ENCODE data around the gene NFATC3. TPM values are rescaled to one million over a fixed set of nuclear protein-coding genes. Genes with fewer than 3 reads are reported as not detected.
A peak's percentile ranks its signal among the peaks of the same experiment; 100 is the strongest.

Gene NFATC3
- total RNA-seq, 1 donor from 2014 or later = 20.9 TPM

- no peak for TF ChIP-seq CTCF (IDR thresholded peaks at IDR 0.05; ENCODE audit: borderline replicate concordance)
- peaks cover 93% of the 10 kb centered on the region for H3K4me1 ChIP-seq
- intact Hi-C loops (cut with micrococcal nuclease) = no loop called here
- peaks cover 46% of the 10 kb centered on the region for H3K36me3 ChIP-seq
- H3K4me3 ChIP-seq = no peak overlapping the region
- H3K9me3 ChIP-seq (replicated peaks) = no peaks in the 10 kb centered on the region
- DNase-seq = no peak
- H3K27me3 ChIP-seq (ENCODE audit: low read depth) = no peaks in the 10 kb centered on the region
- peak overlapping the region; percentile 93 for H3K27ac ChIP-seq (replicated peaks)
Measured at GRCh38 chr16:68249371-68249770, 164.2 kb downstream of the NFATC3 start.

- peaks cover 62% of the 10 kb centered on the region for H3K36me3 ChIP-seq
- intact Hi-C loops (cut with micrococcal nuclease) = no loop called here
- H3K9me3 ChIP-seq (replicated peaks) = no peaks in the 10 kb centered on the region
- TF ChIP-seq CTCF (IDR thresholded peaks at IDR 0.05; ENCODE audit: borderline replicate concordance) = no peak
- H3K4me1 ChIP-seq = peaks cover 96% of the 10 kb centered on the region
- H3K4me3 ChIP-seq = no peak overlapping the region
- no peaks in the 10 kb centered on the region for H3K27me3 ChIP-seq (ENCODE audit: low read depth)
- peak overlapping the region; percentile 93 for H3K27ac ChIP-seq (replicated peaks)
- DNase-seq = no peak
Measured at GRCh38 chr16:68250951-68251350, 165.8 kb downstream of the NFATC3 start.

- Histone ChIP-seq H3K4me3 (peak overlapping the region; percentile 17), H3K27me3 (ENCODE audit: low read depth) (no peaks in the 10 kb centered on the region), H3K9me3 (replicated peaks) (no peaks in the 10 kb centered on the region), H3K27ac (replicated peaks) (peak overlapping the region; percentile 93), H3K36me3 (peaks cover 70% of the 10 kb centered on the region), H3K4me1 (peaks cover 91% of the 10 kb centered on the region)
- intact Hi-C loops (cut with micrococcal nuclease) = no loop called here
- TF ChIP-seq CTCF (IDR thresholded peaks at IDR 0.05; ENCODE audit: borderline replicate concordance) = no peak
- peak; percentile 37 for DNase-seq
Measured at GRCh38 chr16:68251832-68252231, 166.7 kb downstream of the NFATC3 start.

- peak overlapping the region; percentile 93 for H3K27ac ChIP-seq (replicated peaks)
- H3K27me3 ChIP-seq (ENCODE audit: low read depth) = no peaks in the 10 kb centered on the region
- H3K4me3 ChIP-seq = peak overlapping the region; percentile 15
- no peaks in the 10 kb centered on the region for H3K9me3 ChIP-seq (replicated peaks)
- TF ChIP-seq CTCF (IDR thresholded peaks at IDR 0.05; ENCODE audit: borderline replicate concordance) = no peak
- intact Hi-C loops (cut with micrococcal nuclease) = no loop called here
- H3K4me1 ChIP-seq = peaks cover 91% of the 10 kb centered on the region
- peaks cover 76% of the 10 kb centered on the region for H3K36me3 ChIP-seq
- no peak for DNase-seq
Measured at GRCh38 chr16:68252383-68252782, 167.2 kb downstream of the NFATC3 start.

- H3K36me3 ChIP-seq = peaks cover 84% of the 10 kb centered on the region
- no peak overlapping the region for H3K4me3 ChIP-seq
- H3K9me3 ChIP-seq (replicated peaks) = no peaks in the 10 kb centered on the region
- TF ChIP-seq CTCF (IDR thresholded peaks at IDR 0.05; ENCODE audit: borderline replicate concordance) = no peak
- H3K4me1 ChIP-seq = peaks cover 91% of the 10 kb centered on the region
- H3K27ac ChIP-seq (replicated peaks) = peak overlapping the region; percentile 93
- DNase-seq = no peak
- no peaks in the 10 kb centered on the region for H3K27me3 ChIP-seq (ENCODE audit: low read depth)
- intact Hi-C loops (cut with micrococcal nuclease) = no loop called here
Measured at GRCh38 chr16:68253721-68254120, 168.6 kb downstream of the NFATC3 start.

GRCh38 chr16:68255712-68256111 lies 170.5 kb downstream of the NFATC3 start:
- intact Hi-C loops (cut with micrococcal nuclease) = no loop called here
- no peaks in the 10 kb centered on the region for H3K27me3 ChIP-seq (ENCODE audit: low read depth)
- peak overlapping the region; percentile 93 for H3K27ac ChIP-seq (replicated peaks)
- no peak for DNase-seq
- H3K4me1 ChIP-seq = peaks cover 91% of the 10 kb centered on the region
- H3K36me3 ChIP-seq = peaks cover 84% of the 10 kb centered on the region
- TF ChIP-seq CTCF (IDR thresholded peaks at IDR 0.05; ENCODE audit: borderline replicate concordance) = no peak
- H3K4me3 ChIP-seq = no peak overlapping the region
- no peaks in the 10 kb centered on the region for H3K9me3 ChIP-seq (replicated peaks)

Measured in left ventricle myocardium inferior (tissue), 1 donor.